GM12875 (cell line): ENCODE results near the gene CSTPP1.
"Not testable (repeated sequence)": the region's sequence is repeated elsewhere in the genome, so short reads cannot be mapped to it uniquely, and the experiment has no call there.

Experiments used
- H3K4me3 ChIP-seq: one replicate; pipeline ENCODE4 v1.5.1; 2011; ENCODE audit warnings: low read depth, low read length, control low read depth
- TF ChIP-seq, protein P1 (sequence below): IDR thresholded peaks from 2 replicates; pipeline ENCODE4 v1.5.1; 2011; ENCODE audit warnings: low read depth, mild to moderate bottlenecking, control low read depth, inconsistent platforms, low read length, moderate library complexity, borderline replicate concordance; ENCODE audit not compliant: insufficient read depth

CSTPP1 gene

GRCh38 chr11:47071341-47071740, 134.8 kb downstream of the CSTPP1 start:
- TF ChIP-seq, protein P1, sequence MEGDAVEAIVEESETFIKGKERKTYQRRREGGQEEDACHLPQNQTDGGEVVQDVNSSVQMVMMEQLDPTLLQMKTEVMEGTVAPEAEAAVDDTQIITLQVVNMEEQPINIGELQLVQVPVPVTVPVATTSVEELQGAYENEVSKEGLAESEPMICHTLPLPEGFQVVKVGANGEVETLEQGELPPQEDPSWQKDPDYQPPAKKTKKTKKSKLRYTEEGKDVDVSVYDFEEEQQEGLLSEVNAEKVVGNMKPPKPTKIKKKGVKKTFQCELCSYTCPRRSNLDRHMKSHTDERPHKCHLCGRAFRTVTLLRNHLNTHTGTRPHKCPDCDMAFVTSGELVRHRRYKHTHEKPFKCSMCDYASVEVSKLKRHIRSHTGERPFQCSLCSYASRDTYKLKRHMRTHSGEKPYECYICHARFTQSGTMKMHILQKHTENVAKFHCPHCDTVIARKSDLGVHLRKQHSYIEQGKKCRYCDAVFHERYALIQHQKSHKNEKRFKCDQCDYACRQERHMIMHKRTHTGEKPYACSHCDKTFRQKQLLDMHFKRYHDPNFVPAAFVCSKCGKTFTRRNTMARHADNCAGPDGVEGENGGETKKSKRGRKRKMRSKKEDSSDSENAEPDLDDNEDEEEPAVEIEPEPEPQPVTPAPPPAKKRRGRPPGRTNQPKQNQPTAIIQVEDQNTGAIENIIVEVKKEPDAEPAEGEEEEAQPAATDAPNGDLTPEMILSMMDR: no peak
- no peak overlapping the region for H3K4me3 ChIP-seq

DNA sequence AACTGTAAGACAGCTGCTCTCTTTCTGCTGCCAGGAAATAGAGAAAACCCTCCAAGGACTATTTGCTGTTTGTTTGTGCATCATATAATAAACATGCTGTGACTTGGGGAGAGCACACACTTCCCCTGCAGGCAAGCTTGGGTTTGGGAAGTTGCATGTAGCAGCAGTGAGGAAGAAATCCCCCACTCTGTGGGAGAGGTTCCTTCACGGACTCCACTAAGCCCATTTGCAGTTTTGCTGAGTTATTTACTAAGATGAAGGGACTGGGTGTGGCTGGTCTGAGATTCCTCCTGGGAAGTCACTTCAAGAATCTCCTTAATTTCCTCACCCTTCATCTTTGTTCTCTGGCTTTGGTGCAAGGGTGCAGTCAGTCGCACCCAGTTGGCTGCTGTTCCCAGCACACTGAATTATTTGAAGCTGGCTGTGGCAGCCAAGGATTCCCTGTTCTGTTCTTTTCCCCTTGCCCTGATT, 135.3 kb downstream of the CSTPP1 start:
- no peak overlapping the region for H3K4me3 ChIP-seq
- TF ChIP-seq, protein P1: no peak

DNA sequence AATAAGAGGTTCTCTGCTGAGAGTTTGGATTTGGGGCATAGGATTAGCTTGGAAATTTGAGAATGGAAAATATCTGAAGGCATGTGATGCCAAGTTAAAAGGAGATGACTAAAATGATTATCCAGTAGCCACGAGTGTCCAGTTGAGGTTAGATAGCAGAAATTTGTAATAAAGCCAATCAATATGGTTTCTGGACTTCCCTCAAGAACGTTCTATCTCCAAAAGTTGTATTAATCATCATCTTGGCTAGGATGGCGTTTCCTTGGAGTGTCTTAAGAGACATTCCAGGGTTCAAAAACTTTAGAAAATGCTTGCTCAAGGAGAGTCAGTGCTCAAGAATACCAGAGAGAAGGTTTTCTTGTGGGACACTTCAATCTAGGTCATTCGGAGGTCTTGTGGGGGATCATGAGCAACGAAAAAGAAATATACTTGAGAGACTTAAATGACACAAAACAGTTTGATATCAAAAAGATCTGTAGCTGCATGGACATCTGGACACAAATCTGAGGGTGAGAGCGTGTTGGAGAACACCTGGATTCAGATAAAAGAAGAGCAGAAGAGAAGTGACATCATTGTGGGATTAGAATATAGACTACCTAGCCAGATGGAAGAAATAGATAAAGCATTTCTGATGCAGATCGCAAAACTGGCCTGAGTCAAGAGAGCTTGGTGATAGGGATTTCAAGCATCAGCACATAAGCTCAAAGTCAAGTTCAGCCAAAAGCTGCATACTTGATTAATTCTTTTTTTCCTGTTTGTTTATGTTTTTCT, 142.4 kb downstream of the CSTPP1 start:
- H3K4me3 ChIP-seq: no peak overlapping the region
- TF ChIP-seq, protein P1: no peak

DNA sequence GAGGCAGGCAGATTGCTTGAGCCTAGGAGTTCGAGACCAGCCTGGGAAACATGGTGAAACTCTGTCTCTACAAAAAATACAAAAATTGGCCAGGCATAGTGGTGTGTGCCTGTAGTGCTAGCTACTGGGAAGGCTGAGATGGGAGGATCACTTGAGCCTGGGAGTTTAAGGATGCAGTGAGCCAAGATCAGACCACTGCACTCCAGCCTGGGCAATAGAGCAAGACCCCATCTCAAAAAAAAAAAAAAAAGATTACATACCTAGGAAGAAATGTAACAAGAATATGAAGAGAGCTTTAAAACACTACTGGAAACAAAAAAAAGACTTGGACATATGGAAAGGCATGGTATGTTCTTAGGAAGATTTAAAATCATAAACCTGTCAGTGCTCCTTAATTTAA, 144.2 kb downstream of the CSTPP1 start:
- H3K4me3 ChIP-seq: not testable (repeated sequence)

DNA sequence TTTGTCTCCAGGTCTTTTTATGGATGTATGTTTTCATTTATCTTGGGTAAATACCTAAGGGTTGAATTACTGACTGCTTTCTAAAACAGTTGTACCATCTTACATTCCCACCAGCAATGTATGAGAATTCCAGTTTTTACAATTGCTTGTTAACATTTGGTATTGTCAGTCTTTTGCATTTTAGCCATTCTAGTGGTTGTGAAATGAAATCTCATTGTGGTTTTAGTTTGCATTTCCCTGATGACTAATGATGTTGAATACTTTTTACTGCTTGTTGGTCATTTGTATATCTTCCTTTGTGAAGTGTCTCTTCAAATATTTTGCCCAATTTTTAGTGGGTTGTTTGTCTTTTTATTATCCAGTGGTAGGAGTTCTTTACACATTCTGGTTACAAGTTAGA, 147.4 kb downstream of the CSTPP1 start:
- TF ChIP-seq, protein P1: no peak
- H3K4me3 ChIP-seq: no peak overlapping the region

DNA sequence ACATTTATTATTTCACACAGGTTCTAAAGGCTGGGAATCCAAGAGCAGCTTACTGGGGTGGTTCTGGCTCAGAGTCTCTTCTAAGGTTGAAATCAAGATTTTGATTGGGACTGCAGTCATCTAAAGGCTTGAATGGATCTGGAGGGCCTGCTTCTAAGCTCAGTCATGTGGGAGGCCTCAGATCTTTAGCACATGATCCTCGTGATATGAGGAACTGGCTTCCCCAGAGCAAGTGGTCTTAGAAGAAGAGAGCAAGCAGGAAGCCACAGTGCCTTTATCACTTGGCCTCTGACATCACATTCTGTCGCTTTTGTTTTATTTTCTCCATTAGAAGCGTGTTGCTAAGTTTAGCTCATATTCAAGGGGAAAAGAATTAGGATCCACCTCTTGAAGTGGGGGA, 151.2 kb downstream of the CSTPP1 start:
- TF ChIP-seq, protein P1: no peak
- H3K4me3 ChIP-seq: no peak overlapping the region

GRCh38 chr11:47093541-47093940, 157.0 kb downstream of the CSTPP1 start:
- TF ChIP-seq, protein P1: no peak

GRCh38 chr11:47096871-47097270, 160.3 kb downstream of the CSTPP1 start:
- H3K4me3 ChIP-seq: not testable (repeated sequence)

More at GRCh38 chr11:47093541-47093940, 157.0 kb downstream of the CSTPP1 start:
- H3K4me3 ChIP-seq: no peak overlapping the region

GRCh38 chr11:47098223-47098622, 161.7 kb downstream of the CSTPP1 start:
- not testable (repeated sequence) for H3K4me3 ChIP-seq
